KMS-11 (cell line): ENCODE data around the gene CD82.

Experiments used
- H2AFZ ChIP-seq: fragments of 200-600 bp; sonication (generic); 2 replicates; pipeline ENCODE4 v1.6.1; 2016; ENCODE audit warnings: antibody characterized with exemption, mixed run types, low read depth
- H3K27ac ChIP-seq: fragments of 200-600 bp; sonication (generic); 2 replicates; pipeline ENCODE4 v1.6.1; 2016; ENCODE audit warnings: mild to moderate bottlenecking, mixed run types
- H3K27me3 ChIP-seq: fragments of 200-600 bp; sonication (generic); 2 replicates; pipeline ENCODE4 v1.6.1; 2017; ENCODE audit warnings: mild to moderate bottlenecking, low read depth, mixed run types, moderate library complexity; ENCODE audit not compliant: insufficient read depth
- H3K36me3 ChIP-seq: fragments of 200-600 bp; sonication (generic); 2 replicates; pipeline ENCODE4 v1.6.1; 2017; ENCODE audit warnings: mild to moderate bottlenecking, mixed run types; ENCODE audit not compliant: insufficient read depth
- H3K4me1 ChIP-seq: fragments of 200-600 bp; sonication (generic); 2 replicates; pipeline ENCODE4 v1.6.1; 2016; ENCODE audit warnings: mild to moderate bottlenecking, low read depth, mixed run types; ENCODE audit not compliant: poor library complexity, severe bottlenecking
- H3K4me2 ChIP-seq: fragments of 200-600 bp; sonication (generic); 2 replicates; pipeline ENCODE4 v1.7.0; 2016; ENCODE audit warnings: mild to moderate bottlenecking, mixed run types
- H3K4me3 ChIP-seq: fragments of 200-600 bp; sonication (generic); IDR thresholded peaks from 2 replicates; pipeline ENCODE4 v1.6.1; 2017; ENCODE audit warnings: low read depth, low read length, mixed read lengths; ENCODE audit not compliant: insufficient read depth
- H3K79me2 ChIP-seq: fragments of 200-600 bp; sonication (generic); 2 replicates; pipeline ENCODE4 v1.6.1; 2016; ENCODE audit warnings: low read depth, mixed run types; ENCODE audit not compliant: insufficient read depth
- H3K9ac ChIP-seq: fragments of 200-600 bp; sonication (generic); 2 replicates; pipeline ENCODE4 v1.6.1; 2016; ENCODE audit warnings: mild to moderate bottlenecking, mixed run types
- H4K20me1 ChIP-seq: fragments of 200-600 bp; sonication (generic); 2 replicates; pipeline ENCODE4 v1.6.1; 2016; ENCODE audit warnings: mild to moderate bottlenecking, mixed run types; ENCODE audit not compliant: insufficient read depth
- CTCF ChIP-seq: fragments of 200-600 bp; sonication (generic); conservative IDR thresholded peaks from 2 replicates; pipeline ENCODE4 v1.6.1; 2017; ENCODE audit warnings: low read depth, mild to moderate bottlenecking, antibody characterized with exemption, low read length, moderate library complexity, mixed read lengths

Gene CD82

GRCh38 chr11:44571871-44572270 lies 6.4 kb downstream of the CD82 start:
- H2AFZ ChIP-seq = no peak overlapping the region
- no peaks in the 10 kb centered on the region for H3K79me2 ChIP-seq
- H3K4me3 ChIP-seq = no peak overlapping the region
- no peaks in the 10 kb centered on the region for H4K20me1 ChIP-seq
- no peak for TF ChIP-seq CTCF
- H3K4me1 ChIP-seq = peaks cover 56% of the 10 kb centered on the region
- H3K36me3 ChIP-seq = no peaks in the 10 kb centered on the region
- no peaks in the 10 kb centered on the region for H3K27me3 ChIP-seq
- no peak overlapping the region for H3K4me2 ChIP-seq
- H3K9ac ChIP-seq = no peak overlapping the region
- no peak overlapping the region for H3K27ac ChIP-seq

GRCh38 chr11:44572436-44572835 lies 7.0 kb downstream of the CD82 start:
- Histone ChIP-seq H4K20me1 (no peaks in the 10 kb centered on the region), H3K27ac (no peak overlapping the region), H3K27me3 (no peaks in the 10 kb centered on the region), H3K4me1 (peaks cover 52% of the 10 kb centered on the region), H3K4me2 (no peak overlapping the region), H2AFZ (no peak overlapping the region), H3K79me2 (no peaks in the 10 kb centered on the region), H3K36me3 (no peaks in the 10 kb centered on the region), H3K9ac (no peak overlapping the region), H3K4me3 (no peak overlapping the region)
- TF ChIP-seq CTCF = no peak

GRCh38 chr11:44572884-44573283 lies 7.4 kb downstream of the CD82 start:
- Histone ChIP-seq H3K4me1 (peaks cover 48% of the 10 kb centered on the region), H2AFZ (no peak overlapping the region), H3K4me3 (no peak overlapping the region), H3K27me3 (no peaks in the 10 kb centered on the region), H4K20me1 (no peaks in the 10 kb centered on the region), H3K27ac (no peak overlapping the region), H3K4me2 (no peak overlapping the region), H3K79me2 (no peaks in the 10 kb centered on the region), H3K36me3 (no peaks in the 10 kb centered on the region), H3K9ac (no peak overlapping the region)
- TF ChIP-seq CTCF = no peak

- TF ChIP-seq CTCF = no peak
- Histone ChIP-seq H3K36me3 (no peaks in the 10 kb centered on the region), H3K4me1 (peaks cover 43% of the 10 kb centered on the region), H4K20me1 (no peaks in the 10 kb centered on the region), H2AFZ (no peak overlapping the region), H3K27ac (no peak overlapping the region), H3K4me2 (no peak overlapping the region), H3K4me3 (no peak overlapping the region), H3K79me2 (no peaks in the 10 kb centered on the region), H3K9ac (no peak overlapping the region), H3K27me3 (no peaks in the 10 kb centered on the region)
These were observed 7.9 kb downstream of the CD82 start for GRCh38 chr11:44573333-44573732.
